ENCODE measurements around the gene TNRC6C.

TNRC6C gene

DNA sequence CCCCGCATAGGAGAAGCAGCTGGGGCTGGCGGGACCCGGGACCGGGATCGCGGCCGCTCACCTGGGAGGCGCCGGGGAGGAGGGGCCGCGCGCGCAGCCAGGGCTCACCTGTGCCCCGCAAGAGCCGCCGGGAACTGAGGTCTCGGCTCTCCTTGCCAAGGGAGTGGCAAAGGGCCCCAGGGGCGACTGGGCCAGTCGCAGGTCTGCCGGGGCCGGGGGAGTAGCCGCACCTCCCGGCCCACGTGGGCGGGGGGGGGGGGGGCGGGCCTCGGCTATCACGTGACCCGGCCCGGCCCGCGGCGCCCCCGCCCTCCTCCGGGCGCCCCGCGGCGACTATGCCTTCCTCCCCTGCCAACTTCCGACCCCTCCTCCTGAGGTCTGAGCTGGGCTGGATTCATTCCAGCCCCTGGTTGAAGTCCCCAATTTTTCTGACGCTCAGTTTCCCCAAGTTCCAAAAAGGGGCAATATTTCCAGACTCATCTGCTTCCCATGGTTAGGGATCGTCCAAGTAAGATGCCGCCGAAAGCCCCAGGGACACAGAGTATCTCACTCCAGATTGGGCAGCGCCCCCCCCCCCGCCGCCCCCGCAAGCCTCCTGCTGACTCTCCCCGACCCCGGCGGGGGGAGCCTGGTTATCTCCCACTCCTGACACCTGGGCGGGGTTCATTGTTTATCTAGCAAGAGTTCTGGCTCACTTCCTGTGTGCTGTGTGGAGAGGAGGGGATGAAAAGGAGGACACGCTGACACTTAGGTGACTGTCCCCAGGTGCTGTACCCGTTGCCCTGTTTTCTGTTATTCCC lies 170.2 kb downstream of the TNRC6C start, which contains the start of gene TMC6:
Gene TMC6, minus strand, starts transcription at position 205 of the 800 bp plus-strand sequence. CDS start 1,923 bp downstream, outside the sequence.
- ChIA-PET POLR2A (interaction anchor here (0.7 to 1.5 kb wide), 3 partner anchors 18 to 602 kb away, joined by 3 to 4 read pairs (median 4); no protein-coding TSS in a partner anchor), CTCF (interaction anchor here (0.6 to 1.5 kb wide), 4 partner anchors 8 to 41 kb away, joined by 3 to 10 read pairs (median 4); no protein-coding TSS in a partner anchor)
- peak; percentile 89 for DNase-seq (ENCODE audit: extremely low spot score)
- no peak for TF ChIP-seq CTCF (IDR thresholded peaks at IDR 0.05; ENCODE audit: control extremely low read depth, extremely low read depth, low read depth, missing control alignments)

DNA sequence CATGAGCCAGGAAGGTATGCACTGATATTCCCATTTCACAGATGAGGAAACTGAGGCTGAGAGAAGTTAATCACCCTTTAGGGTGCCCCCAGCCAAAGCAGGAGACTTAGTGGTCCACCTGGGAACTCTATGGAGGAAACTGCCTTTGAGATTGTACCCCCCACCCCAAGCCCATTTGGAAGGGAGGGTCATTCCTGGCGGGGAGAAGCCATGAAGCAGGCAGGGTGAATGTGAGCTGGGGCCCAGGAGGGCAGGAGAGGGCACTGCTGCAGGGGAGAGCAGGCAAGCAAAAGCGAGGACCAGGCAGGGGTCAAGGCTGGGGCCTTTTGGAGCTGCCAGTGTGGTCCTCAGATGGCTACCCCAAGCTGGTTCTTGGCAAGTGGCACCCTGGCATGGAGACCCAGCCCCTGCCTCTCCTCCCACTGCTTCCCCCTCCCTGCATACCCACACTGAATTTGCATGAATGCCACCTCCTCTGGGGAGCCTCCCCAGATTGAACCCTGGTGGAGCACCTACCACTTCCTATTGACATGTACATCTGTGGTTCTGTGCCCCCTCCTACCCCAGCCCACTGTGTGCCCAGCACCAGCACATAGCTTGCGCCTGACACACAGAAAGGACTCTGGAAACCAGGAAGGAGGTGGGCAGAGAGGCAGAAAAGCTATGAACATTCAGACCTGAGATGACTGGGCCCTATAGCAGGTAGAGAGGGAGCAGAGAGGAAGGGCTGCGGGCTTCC lies 171.0 kb downstream of the TNRC6C start:
- CTCF ChIA-PET: interaction anchor here (0.9 to 1.7 kb wide), 4 partner anchors 29 to 126 kb away, joined by 3 to 9 read pairs (median 3); no protein-coding TSS in a partner anchor
- no peak for DNase-seq (ENCODE audit: extremely low spot score)
- no peak for TF ChIP-seq CTCF (IDR thresholded peaks at IDR 0.05; ENCODE audit: control extremely low read depth, extremely low read depth, low read depth, missing control alignments)
- POLR2A ChIA-PET: interaction anchor here (0.7 kb wide), 1 partner anchor 601 kb away, joined by 4 read pairs; no protein-coding TSS in a partner anchor

- DNase-seq (ENCODE audit: extremely low spot score): no peak
- POLR2A ChIA-PET: no interaction called here
- no peak for TF ChIP-seq CTCF (IDR thresholded peaks at IDR 0.05; ENCODE audit: control extremely low read depth, extremely low read depth, low read depth, missing control alignments)
- CTCF ChIA-PET: interaction anchor here (0.9 to 1.7 kb wide), 4 partner anchors 29 to 126 kb away, joined by 3 to 9 read pairs (median 3); no protein-coding TSS in a partner anchor
Observed at GRCh38 chr17:78130090-78130436, 171.6 kb downstream of the TNRC6C start.

DNA sequence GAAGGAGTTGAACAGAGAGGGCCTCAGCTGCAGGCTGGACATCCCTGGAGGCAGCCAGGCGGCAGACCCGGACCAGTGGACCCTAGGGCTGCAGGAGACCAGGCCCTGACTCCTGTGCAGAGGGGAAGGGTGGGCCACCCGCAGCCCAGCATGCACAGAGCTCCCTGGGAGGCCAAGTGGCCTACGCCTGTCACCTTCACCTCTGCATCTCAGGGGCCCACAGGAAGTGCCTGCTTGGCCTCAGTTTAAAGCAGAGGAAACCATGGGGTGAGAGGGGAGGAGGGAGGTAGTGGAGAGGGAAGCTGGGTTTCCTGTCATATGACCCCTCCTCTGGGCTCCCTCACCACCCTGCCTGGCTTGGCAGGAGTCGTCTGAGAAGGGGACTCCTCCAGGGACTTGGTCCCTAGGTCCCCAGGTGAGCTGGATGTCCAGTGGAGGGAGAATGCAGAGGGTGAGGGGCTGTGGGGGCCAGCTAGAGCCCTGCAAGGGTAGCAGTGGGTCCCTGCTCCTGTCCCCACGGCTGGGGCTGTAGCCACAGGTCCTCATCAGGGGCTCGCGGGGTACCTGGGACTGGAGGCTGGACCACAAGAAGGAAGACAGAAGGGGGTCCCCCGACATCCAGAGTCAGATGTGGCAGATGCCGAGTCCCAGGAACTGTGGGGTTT lies 172.1 kb downstream of the TNRC6C start, which contains the start of gene TMC8:
Gene TMC8, plus strand, starts transcription at position 335 of the 665 bp plus-strand sequence. CDS start 818 bp downstream, outside the sequence.
- ChIA-PET POLR2A (interaction anchor here (0.6 to 0.7 kb wide), 2 partner anchors 10 to 25 kb away, joined by 4 to 6 read pairs; no protein-coding TSS in a partner anchor), CTCF (interaction anchor here (0.9 to 1.7 kb wide), 4 partner anchors 28 to 125 kb away, joined by 3 to 9 read pairs (median 3); no protein-coding TSS in a partner anchor)
- TF ChIP-seq CTCF (IDR thresholded peaks at IDR 0.05; ENCODE audit: control extremely low read depth, extremely low read depth, low read depth, missing control alignments): no peak
- DNase-seq (ENCODE audit: extremely low spot score): peak; percentile 69

GRCh38 chr17:78131172-78132083 lies 172.9 kb downstream of the TNRC6C start:
- no peak for DNase-seq (ENCODE audit: extremely low spot score)
- TF ChIP-seq CTCF (IDR thresholded peaks at IDR 0.05; ENCODE audit: control extremely low read depth, extremely low read depth, low read depth, missing control alignments): no peak
- ChIA-PET POLR2A (interaction anchor here (0.6 to 0.7 kb wide), 3 partner anchors 9 to 55 kb away, joined by 4 to 6 read pairs (median 6); no protein-coding TSS in a partner anchor), CTCF (interaction anchor here (1.0 to 1.7 kb wide), 2 partner anchors 43 to 45 kb away, joined by 3 to 9 read pairs; no protein-coding TSS in a partner anchor)
